ENCODE measurements around the gene PTPRH.

GRCh38 chr19:55248704-55249103 lies 39.4 kb upstream of the PTPRH start:
- no peak for TF ChIP-seq CTCF (IDR thresholded peaks at IDR 0.05 in 4 of 5, conservative IDR thresholded peaks at IDR 0.05 in 1 of 5)
- no peak for TF ChIP-seq POLR2A (IDR thresholded peaks at IDR 0.05)

Measured in gastrocnemius medialis (tissue), 4 donors.